ENCODE results near the gene CYSLTR2. TPM values are rescaled to one million over a fixed set of nuclear protein-coding genes. Genes with fewer than 3 reads are reported as not detected.
"Not testable (repeated sequence)": the region's sequence is repeated elsewhere in the genome, so short reads cannot be mapped to it uniquely, and the experiment has no call there.

The CYSLTR2 gene
- total RNA-seq, 1 experiment from 2014 or later = not detected

DNA sequence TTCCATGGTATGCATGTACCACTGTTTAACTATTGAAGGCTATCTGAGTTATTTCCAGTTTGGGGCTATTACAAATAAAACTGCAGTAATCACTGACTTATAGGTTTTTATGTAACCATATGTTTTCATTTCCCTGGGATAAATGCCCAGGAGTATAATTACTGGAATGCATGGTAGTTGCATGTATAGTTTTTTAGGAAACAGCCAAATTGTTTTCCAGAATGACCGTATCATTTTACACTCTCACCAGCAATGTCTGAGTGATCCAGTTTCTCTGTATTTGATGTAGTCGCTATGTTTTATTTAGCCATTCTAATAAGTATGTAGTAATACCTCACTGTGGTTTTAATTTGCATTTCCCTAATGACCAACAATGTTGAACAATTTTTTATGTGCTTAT, 42.0 kb downstream of the CYSLTR2 start:
- no peak for DNase-seq (ENCODE audit: low read depth)

DNA sequence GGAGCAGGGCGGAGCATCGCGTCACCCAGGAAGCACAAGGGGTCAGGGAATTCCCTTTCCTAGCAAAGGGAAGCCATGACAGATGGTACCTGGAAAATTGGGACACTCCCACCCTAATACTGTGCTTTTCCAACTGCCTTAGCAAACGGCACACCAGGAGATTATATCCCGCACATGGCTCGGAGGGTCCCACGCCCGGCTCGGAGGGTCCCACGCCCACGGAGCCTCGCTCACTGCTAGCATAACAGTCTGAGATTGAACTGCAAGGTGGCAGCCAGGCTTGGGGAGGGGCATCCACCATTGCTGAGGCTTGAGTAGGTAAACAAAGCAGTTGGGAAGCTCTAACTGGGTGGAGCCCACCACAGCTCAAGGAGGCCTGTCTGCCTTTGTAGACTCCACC, 42.9 kb downstream of the CYSLTR2 start:
- DNase-seq (ENCODE audit: low read depth) = not testable (repeated sequence)

DNA sequence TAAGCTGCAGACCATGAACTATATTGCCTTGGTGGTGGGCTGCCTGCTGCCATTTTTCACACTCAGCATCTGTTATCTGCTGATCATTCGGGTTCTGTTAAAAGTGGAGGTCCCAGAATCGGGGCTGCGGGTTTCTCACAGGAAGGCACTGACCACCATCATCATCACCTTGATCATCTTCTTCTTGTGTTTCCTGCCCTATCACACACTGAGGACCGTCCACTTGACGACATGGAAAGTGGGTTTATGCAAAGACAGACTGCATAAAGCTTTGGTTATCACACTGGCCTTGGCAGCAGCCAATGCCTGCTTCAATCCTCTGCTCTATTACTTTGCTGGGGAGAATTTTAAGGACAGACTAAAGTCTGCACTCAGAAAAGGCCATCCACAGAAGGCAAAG, 53.7 kb downstream of the CYSLTR2 start:
- no peak for DNase-seq (ENCODE audit: low read depth)

DNA sequence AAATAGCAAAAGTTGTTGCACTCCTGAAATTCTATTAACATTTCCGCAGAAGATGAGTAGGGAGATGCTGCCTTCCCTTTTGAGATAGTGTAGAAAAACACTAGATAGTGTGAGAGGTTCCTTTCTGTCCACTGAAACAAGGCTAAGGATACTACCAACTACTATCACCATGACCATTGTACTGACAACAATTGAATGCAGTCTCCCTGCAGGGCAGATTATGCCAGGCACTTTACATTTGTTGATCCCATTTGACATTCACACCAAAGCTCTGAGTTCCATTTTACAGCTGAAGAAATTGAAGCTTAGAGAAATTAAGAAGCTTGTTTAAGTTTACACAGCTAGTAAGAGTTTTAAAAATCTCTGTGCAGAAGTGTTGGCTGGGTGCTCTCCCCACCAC, 55.0 kb downstream of the CYSLTR2 start:
- no peak for DNase-seq (ENCODE audit: low read depth)

DNA sequence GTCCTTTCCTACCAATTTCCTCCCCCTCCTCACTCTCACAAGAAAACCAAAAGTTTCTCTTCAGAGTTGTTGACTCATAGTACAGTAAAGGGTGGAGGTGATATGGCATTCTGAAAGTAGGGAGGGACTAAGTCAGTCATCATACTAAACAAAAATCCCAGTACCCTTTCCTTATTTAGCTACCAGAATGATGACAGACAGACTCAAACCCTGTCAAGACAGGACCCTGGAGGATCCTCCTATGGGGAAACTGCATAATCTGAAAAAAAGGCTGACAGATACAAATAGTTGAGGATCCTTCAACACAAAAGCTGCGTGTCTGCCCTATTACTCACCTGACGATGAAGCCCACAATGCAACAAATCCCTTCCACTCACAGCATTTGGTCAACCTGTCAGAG, 55.5 kb downstream of the CYSLTR2 start:
- DNase-seq (ENCODE audit: low read depth) = no peak

DNA sequence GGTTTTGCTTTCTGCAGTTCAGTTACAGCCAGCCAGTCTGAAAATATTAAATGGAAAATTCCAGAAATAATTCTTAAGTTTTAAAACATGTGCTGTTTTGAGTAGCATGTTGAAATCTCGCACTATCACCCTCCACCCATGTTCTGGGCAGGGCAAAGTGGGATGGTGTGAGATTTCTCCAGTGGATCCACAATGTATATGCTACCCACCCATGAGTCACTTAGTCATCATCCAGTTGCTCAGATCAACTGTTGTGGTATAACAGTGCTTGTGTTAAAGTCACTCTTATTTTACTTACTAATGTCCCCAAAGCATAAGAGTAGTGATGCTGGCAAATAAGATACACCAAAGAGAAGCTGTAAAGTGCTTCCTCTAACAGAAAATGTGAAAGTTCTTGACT, 56.4 kb downstream of the CYSLTR2 start:
- DNase-seq (ENCODE audit: low read depth) = no peak

DNA sequence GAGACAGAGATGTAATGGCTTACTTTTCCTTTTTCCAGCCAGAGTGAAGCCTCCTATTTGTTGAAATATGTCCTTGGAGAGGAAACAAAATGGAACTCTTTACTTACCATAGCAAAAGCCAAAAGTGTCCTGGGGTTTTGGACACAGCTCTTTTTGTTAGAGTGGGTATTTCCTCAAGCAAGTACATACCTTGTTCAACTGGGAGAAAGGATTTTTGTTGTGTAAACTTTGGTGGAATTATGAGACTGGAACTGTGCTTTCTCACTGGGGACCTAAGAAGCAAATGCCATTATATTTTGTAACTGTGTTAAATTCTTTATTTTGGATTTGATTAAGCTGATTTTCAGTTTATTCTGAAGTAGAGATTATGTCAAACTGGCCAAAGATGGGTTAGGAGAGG, 58.4 kb downstream of the CYSLTR2 start:
- DNase-seq (ENCODE audit: low read depth) = no peak

DNA sequence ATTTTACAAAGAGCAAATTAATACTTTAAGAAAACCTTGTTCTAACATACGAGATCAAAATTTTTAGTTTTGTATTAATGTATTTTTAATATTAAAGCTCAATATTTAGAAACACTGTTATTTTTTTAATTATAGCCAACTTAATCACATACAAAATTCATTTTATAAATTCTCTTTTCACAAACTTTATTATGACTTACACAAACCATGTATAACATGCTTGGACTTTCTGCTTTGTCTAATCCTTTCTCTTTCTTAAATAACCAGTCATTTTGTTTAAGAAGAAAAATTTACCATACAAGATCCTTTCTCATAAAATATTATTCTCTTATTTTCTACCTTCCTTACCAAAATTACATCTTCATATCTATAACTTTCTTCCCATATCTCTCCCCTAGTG, 62.2 kb downstream of the CYSLTR2 start:
- no peak for DNase-seq (ENCODE audit: low read depth)

DNA sequence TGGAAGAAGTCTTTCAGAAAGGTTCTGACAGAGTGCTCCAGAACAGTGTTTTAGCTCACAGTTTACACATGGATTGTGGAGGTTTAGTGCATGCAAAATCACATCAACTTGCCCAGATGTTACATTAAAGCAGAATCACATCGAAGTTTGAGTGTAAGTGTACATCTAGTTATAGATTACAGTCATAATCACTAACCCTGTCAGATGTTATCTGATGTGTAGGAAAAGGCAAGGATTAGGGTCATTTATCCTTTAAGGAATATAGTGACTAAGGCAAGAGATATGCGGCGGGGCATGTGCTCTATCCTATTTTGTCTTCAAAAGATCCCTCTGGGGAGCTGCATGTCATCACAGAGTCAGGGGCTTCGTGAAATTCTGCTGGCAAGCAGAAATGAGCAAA, 66.9 kb downstream of the CYSLTR2 start:
- DNase-seq (ENCODE audit: low read depth) = no peak

DNA sequence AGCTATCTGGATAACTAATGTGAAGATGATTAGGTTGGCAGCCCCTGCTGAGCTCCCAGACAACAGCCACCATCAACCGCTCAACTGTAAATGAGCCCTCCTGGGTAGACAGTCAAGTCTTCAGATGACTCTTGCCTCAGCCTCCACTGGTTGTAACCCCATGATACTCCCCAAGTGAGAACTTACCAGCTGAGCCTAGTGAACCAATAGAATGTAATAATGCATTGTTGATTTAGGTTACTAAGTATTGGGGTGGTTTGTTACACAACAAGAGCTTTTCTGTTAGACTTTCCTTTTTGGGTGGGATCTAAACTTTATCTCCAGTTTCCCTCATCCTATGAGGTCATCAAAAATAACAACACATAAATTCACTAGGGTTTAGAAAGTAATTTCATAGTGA, 69.4 kb downstream of the CYSLTR2 start:
- DNase-seq (ENCODE audit: low read depth) = no peak

DNA sequence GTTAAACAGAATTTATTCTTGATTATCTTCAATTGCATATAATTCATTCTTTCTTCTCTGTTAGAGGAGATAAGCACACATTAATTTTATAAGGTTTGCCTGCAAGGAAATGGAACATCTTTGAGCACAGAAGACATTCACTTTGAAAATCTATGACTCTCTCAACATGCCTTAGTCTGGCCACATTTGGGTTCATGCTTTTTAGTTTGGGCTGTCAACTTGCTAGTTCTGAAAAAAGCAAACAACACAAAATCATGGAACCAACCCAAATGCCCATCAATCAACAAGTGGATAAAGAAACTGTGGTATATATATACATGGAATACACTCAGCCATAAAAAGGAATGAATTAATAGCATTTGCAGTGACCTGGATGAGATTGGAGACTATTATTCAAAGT, 71.5 kb downstream of the CYSLTR2 start:
- no peak for DNase-seq (ENCODE audit: low read depth)

DNA sequence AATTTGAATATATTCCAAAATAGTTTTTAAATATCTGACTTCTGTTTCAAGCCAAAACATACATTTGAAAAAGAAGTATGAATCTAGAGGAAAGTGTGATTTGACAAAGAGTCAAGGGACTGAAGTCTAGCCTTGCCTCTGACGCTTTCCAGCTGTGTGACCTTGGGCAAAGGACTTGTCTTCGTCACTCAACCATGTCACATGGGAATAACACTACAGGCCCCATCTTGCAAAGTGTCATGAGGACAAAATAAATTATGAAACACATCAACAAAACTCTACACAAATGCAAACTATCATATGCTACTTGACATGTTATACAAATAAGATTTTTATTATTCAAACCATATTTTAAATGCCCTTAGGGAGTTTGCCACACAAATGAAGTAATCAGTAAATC, 73.0 kb downstream of the CYSLTR2 start:
- no peak for DNase-seq (ENCODE audit: low read depth)

DNA sequence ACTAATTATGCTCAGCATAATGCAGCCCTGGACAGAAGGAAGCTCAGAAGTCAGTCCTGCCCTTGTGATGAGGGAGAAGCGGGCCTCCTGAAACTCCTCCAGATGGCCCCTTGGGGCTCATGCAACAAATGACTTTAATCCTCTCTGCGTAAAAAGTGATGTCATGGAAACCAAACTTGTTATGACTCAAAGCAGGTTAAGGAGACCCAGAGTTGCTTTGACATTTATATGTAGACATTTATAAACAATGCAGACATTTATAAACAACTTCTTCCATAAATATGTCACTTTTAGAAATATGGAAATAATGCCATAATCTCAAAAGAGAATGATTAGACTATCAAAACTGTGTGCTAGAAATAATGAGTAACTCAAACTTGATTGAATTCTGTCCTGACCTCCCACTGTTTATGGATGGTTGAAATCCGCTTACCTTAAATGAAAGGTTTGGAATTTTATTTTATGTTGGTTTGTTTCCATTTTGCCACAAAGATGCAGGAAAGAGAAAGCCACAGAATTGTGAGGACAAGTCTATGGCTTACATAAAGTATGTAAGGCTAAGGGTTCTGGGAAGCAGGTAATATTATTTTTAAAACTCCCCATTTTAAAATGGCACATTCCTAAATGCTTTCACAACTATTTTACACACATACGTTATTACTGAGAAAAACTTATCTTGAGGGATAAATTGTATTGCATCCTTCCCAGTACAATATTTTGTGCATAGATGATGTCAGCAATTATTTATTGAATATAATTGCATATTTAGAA, 73.7 kb downstream of the CYSLTR2 start:
- DNase-seq (ENCODE audit: low read depth) = peak; percentile 36

DNA sequence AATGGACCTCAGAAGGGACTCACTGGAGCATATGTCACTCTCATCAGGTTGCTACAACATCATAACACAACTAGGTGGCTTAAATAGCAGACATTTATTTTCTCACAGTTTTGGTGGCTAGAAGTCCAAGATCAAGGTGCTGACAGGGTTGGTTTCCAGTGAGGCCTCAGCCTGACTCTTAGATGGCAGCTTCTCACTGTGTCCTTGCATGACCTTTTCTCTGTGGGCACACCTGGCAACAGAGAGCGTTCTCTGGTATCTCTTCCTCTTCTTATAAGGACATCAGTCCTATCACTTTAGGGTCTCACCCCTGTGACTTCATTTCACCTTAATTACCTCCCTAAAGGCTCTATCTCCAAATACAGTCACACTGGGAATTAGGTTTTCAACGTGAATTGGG, 74.5 kb downstream of the CYSLTR2 start:
- no peak for DNase-seq (ENCODE audit: low read depth)

DNA sequence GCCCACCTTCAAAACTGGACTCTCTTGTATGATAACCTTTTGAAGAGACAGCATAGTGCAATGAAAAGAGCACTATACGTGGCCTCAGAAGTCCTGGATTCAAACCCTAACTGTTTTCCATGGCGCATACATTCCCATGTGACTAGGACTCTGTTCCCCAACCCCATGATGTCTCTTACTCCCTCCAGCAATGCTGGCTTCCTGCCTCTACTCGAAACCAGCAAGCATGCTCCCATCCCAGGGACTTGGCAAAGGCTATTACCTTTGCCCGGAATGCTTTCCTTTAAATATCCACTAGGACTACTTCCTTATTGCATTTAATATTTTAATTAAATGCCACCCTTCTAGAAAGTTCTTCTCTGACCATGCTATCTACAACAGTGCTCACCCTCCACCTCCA, 75.1 kb downstream of the CYSLTR2 start:
- DNase-seq (ENCODE audit: low read depth) = no peak

DNA sequence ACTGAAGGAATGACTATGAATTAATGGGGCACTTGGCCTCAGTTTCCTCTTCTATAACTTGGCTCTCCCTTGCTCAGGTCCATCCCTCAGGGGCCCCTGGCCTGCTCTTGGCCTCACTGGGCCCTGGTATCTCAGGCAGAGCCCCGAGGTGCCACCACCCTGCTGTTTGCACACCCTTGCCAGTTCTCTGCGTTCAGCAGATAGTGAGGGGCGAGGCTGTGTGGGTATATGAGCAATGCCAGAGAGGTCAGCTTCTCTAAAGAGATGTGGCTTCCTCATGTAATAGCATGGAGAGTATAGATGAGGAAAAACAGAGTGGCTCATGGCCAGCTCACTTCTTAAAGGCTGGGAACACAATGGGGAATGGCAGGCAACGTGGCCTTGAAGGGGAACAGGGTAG, 76.1 kb downstream of the CYSLTR2 start:
- DNase-seq (ENCODE audit: low read depth) = no peak

DNA sequence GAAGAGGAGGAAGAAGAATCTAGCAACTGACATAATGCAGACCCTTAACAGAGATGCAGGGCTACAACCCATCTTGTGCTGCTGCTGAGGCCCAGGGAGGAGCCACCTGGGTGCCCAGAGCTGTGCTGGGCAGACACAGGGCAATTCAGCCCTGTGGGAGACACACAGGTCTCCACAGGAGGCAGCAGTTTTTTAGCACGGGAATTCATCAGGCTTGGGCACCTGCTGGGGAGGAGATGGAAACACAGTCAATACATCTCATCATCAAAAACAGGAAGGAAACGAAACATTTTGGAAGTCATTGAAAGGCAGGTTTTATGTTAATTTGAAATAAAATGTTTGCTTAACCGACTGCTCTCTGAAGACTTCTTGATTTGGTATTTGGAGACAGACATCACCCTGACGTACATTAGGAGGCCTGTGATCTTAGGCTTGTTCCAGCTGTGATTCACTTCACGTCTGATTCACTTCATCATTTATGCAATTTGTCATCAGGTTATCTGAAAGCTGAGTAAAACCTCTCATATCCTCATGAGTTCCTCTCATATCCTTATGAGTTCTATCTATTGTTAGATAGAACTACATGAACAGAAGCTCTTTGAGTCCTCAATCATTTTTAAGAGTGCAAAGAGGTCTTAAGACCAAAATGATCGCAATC, 77.4 kb downstream of the CYSLTR2 start:
- peak; percentile 10 for DNase-seq (ENCODE audit: low read depth)

DNA sequence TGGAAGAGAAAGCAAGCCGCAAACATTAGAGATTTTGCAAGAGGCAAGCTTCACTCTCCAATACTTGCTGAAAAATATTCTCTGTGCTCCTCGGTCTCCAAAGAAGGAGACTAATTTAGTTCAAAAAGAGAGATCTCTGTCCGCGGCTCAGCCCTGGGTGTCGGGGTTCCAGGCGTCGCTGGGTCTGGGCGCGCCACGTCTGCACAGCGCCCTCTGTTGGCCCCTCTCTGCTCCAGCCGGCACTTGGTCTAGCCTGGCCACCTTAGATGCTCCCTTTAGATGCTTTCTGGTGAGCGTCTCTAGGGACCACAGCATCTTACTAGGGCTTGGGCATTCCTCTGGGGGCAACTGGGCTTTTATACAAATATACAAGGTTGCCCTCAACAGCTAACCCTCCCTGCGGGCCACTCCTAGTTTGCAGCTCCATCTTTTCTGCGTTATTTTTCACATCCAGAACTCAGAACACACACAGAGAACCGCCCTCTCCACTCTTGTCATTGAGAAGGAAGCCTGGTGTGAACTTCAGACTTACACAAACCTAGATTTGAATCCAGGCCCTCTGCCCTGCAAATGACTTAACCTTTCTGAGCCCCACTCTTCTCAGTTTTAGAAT, 78.3 kb downstream of the CYSLTR2 start:
- no peak for DNase-seq (ENCODE audit: low read depth)

DNA sequence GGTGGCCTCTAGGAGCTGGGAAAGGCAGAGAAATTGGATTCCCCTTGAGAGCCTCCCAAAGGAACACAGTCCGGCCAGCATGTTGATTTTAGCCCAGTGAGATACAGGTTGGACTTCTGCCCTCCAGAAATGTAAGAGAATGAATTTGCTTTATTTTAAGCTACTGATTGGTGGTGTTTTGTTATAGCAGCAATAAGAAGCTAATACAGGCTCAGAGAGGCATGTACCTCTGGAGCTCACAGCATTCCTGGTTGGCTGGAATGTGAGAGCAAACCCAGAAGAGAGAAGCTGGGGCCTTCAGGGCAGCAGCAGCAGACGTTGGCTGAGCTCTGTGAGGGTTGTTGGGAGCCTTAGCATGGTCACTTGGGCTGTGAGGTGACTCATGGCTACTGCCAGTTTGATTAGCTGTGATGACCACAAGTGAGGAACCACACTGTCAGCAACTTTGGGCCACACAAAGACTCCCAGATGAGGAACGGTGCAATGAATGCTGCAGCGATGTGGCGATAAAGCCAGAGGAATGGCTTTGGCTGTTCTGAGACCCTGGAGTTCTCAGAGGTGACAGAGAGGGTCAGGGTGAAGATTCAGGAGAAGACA, 80.1 kb downstream of the CYSLTR2 start:
- DNase-seq (ENCODE audit: low read depth) = peak; percentile 26

DNA sequence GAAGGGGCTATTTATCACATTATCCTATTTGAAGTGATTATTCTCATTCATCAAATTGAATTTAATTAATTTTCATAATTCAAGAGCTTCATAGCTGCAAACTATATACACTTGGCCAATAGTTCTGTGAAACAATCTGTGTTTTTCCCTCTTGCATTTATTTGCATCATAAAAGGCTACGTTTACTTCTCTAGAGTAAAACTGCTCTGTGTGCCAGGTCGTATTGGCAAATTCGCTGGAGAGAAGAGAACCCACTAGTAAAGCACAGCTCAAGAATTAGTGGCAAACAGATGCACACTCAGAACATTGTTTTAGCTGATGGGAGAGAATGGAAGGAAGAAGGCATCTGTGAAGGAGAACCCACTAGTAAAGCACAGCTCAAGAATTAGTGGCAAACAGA, 81.8 kb downstream of the CYSLTR2 start:
- DNase-seq (ENCODE audit: low read depth) = no peak

DNA sequence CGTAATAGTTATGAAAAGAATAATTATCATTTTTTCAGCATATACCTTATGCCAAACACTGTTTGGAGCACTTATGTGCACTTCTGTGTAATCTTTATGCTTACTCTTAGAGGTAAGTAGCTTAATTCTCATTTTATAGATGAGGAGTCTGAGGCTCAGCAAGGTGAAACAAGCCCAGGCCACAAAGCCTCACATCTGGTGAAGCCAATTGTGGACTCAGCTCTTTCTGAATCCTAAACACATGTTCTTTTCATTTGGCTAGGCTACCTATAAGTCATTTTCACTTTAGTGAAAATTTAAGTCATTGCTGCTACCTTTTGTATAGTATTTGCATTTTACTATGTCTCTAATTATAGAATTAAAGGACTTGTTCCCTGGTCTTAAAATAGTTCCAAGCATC, 84.0 kb downstream of the CYSLTR2 start:
- DNase-seq (ENCODE audit: low read depth) = no peak

DNA sequence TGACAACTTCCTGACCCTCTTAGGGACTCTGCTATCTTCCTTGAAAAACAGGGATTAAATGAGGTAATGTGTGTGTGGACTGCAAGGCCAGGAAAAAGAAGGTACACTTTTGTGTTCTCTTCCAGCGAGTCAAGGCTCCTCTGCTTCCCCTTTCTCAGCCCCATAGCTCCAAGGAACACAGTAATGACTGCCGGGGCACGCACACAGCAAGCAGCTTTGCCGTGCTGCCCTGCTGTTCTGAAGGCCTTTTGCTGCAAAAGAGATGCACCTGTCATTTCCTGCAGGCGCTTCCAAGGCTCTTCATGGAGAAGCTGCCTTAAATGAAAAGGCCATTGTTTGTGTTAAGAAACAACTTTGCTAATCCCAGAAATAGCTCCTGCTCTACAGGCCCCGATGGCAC, 84.6 kb downstream of the CYSLTR2 start:
- DNase-seq (ENCODE audit: low read depth) = no peak
